Measurements from ENCODE around the gene BTF3.

GRCh38 chr5:73534971-73535370 lies 36.7 kb downstream of the BTF3 start:
- TF ChIP-seq CTCF (IDR thresholded peaks at IDR 0.05) (no peak), POLR2A (IDR thresholded peaks at IDR 0.05) (no peak)
